ENCODE measurements around the gene MLC1. TPM values are rescaled to one million over a fixed set of nuclear protein-coding genes. Genes with fewer than 3 reads are reported as not detected.

Gene MLC1
- total and polyA plus RNA-seq, 4 donors, result 0.13 to 9.4 (median 0.33) TPM; not detected in 1

DNA sequence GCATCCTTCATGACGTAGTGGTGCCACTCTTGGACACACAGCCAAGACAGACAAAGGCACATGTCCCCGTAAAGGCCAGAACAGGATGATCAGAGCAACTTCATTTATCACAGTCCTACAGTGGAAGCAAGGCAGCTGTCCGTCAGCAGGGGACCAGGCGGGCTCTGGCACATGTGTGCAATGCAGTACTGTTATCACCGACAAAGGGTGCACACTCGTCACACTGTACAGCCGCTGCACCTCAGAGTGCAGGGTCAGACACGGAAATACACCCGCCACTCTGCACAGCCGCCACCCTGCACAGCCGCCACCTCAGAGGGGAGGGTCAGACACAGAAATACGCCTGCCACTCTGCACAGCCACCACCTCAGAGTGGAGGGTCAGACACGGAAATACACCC, 59.2 kb downstream of the MLC1 start (continued):
- TF ChIP-seq, protein P1, sequence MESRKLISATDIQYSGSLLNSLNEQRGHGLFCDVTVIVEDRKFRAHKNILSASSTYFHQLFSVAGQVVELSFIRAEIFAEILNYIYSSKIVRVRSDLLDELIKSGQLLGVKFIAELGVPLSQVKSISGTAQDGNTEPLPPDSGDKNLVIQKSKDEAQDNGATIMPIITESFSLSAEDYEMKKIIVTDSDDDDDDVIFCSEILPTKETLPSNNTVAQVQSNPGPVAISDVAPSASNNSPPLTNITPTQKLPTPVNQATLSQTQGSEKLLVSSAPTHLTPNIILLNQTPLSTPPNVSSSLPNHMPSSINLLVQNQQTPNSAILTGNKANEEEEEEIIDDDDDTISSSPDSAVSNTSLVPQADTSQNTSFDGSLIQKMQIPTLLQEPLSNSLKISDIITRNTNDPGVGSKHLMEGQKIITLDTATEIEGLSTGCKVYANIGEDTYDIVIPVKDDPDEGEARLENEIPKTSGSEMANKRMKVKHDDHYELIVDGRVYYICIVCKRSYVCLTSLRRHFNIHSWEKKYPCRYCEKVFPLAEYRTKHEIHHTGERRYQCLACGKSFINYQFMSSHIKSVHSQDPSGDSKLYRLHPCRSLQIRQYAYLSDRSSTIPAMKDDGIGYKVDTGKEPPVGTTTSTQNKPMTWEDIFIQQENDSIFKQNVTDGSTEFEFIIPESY (IDR thresholded peaks at IDR 0.05), result no peak
- TF ChIP-seq, protein P2, sequence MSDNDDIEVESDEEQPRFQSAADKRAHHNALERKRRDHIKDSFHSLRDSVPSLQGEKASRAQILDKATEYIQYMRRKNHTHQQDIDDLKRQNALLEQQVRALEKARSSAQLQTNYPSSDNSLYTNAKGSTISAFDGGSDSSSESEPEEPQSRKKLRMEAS (IDR thresholded peaks at IDR 0.05), result no peak
- TF ChIP-seq GABPA (IDR thresholded peaks at IDR 0.05 in 1 of 2, conservative IDR thresholded peaks at IDR 0.05 in 1 of 2) (no peak), FOXA2 (IDR thresholded peaks at IDR 0.05) (no peak), TAF1 (conservative IDR thresholded peaks at IDR 0.05) (no peak), HNF4A (conservative IDR thresholded peaks at IDR 0.05) (no peak), SP1 (IDR thresholded peaks at IDR 0.05) (no peak)

DNA sequence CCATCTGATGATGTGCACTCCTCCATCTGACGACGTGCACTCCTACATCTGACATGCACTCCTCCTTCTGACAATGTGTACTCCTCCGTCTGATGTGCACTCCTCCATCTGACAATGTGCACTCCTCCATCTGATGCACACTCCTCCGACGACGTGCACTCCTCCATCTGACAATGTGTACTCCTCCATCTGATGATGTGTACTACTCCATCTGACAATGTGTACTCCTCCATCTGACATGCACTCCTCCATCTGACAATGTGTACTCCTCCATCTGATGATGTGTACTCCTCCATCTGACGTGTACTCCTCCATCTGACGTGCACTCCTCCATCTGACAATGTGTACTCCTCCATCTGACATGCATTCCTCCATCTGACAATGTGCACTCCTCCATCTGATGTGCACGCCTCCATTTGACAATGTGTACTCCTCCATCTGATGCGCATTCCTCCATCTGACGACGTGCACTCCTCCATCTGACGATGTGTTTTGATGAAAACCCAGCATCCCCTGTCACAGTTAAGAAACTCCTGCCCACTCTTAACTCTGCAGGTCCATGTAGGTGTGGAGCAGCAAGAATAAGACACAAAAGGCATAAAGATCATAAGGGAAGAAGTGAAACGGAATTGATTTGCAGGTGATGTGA, 62.9 kb downstream of the MLC1 start:
- Histone ChIP-seq H3K4me1 (ENCODE audit: control insufficient read depth in 4 of 4, insufficient read depth in 4 of 4, low read length in 3 of 4) (no peaks in the 10 kb centered on the region), H3K27ac (ENCODE audit: low read depth in 1 of 2, low read length in 2 of 2) (no peak overlapping the region), H3K27me3 (ENCODE audit: control insufficient read depth in 4 of 4, insufficient read depth in 4 of 4, low read length in 3 of 4) (peaks cover 0 to 2% (median 0%) of the 10 kb centered on the region in 4 donors), H3K9ac (ENCODE audit: low read depth in 1 of 2, low read length in 2 of 2) (no peak overlapping the region), H3K36me3 (ENCODE audit: control insufficient read depth in 4 of 4, insufficient read depth in 3 of 4, low read depth in 1 of 4, low read length in 3 of 4) (no peaks in the 10 kb centered on the region), H3K4me3 (ENCODE audit: low read depth in 1 of 3, low read length in 3 of 3) (no peak overlapping the region), H3K9me3 (ENCODE audit: control insufficient read depth in 4 of 4, low read length in 3 of 4) (no peaks in the 10 kb centered on the region)
- DNase-seq (ENCODE audit: low spot score), result no peak
- TF ChIP-seq RAD21 (IDR thresholded peaks at IDR 0.05) (no peak), GABPA (IDR thresholded peaks at IDR 0.05 in 1 of 2, conservative IDR thresholded peaks at IDR 0.05 in 1 of 2) (no peak), YY1 (IDR thresholded peaks at IDR 0.05) (no peak), HNF4A (conservative IDR thresholded peaks at IDR 0.05) (no peak), FOXA2 (IDR thresholded peaks at IDR 0.05) (no peak), HNF4G (IDR thresholded peaks at IDR 0.05) (no peak)
- TF ChIP-seq, protein P2 (IDR thresholded peaks at IDR 0.05), result no peak
- TF ChIP-seq, protein P1 (IDR thresholded peaks at IDR 0.05), result no peak
- TF ChIP-seq, protein P3, sequence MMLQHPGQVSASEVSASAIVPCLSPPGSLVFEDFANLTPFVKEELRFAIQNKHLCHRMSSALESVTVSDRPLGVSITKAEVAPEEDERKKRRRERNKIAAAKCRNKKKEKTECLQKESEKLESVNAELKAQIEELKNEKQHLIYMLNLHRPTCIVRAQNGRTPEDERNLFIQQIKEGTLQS (IDR thresholded peaks at IDR 0.05), result no peak
- WGBS, result 92% methylated on average over 14 of the region's 14 CpGs

DNA sequence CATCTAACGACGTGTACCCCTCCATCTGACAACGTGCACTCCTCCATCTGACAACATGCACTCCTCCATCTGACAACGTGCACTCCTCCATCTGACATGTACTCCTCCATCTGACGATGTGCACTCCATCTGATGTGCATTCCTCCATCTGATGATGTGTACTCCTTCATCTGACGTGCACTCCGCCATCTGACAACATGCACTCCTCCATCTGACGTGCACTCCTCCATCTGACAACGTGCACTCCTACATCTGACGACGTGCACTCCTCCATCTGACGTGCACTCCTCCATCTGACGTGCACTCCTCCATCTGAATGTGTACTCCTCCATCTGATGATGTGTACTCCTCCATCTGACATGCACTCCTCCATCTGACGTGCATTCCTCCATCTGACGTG, 64.6 kb downstream of the MLC1 start:
- H3K9me3 ChIP-seq (ENCODE audit: control insufficient read depth in 4 of 4, low read length in 3 of 4), result no peaks in the 10 kb centered on the region
- no peaks in the 10 kb centered on the region for H3K4me1 ChIP-seq (ENCODE audit: control insufficient read depth in 4 of 4, insufficient read depth in 4 of 4, low read length in 3 of 4)
- WGBS, result 92% methylated on average over 15 of the region's 15 CpGs
- no peak overlapping the region for H3K9ac ChIP-seq (ENCODE audit: low read depth in 1 of 2, low read length in 2 of 2)
- H3K27ac ChIP-seq (ENCODE audit: low read depth in 1 of 2, low read length in 2 of 2), result no peak overlapping the region
- H3K27me3 ChIP-seq (ENCODE audit: control insufficient read depth in 4 of 4, insufficient read depth in 4 of 4, low read length in 3 of 4), result peaks cover 0 to 7% (median under 1%) of the 10 kb centered on the region in 4 donors
- H3K4me3 ChIP-seq (ENCODE audit: low read depth in 1 of 3, low read length in 3 of 3), result no peak overlapping the region
- no peak for DNase-seq (ENCODE audit: low spot score)
- H3K36me3 ChIP-seq (ENCODE audit: control insufficient read depth in 4 of 4, insufficient read depth in 3 of 4, low read depth in 1 of 4, low read length in 3 of 4), result no peaks in the 10 kb centered on the region
- TF ChIP-seq NR2F2 (IDR thresholded peaks at IDR 0.05) (no peak), FOXA1 (IDR thresholded peaks at IDR 0.05) (no peak), JUND (IDR thresholded peaks at IDR 0.05) (no peak), EGR1 (IDR thresholded peaks at IDR 0.05; ENCODE audit: low read depth in 2 of 2) (no peak), SP1 (IDR thresholded peaks at IDR 0.05) (no peak), TAF1 (conservative IDR thresholded peaks at IDR 0.05) (no peak), GABPA (IDR thresholded peaks at IDR 0.05 in 1 of 2, conservative IDR thresholded peaks at IDR 0.05 in 1 of 2) (no peak), FOXA2 (IDR thresholded peaks at IDR 0.05) (no peak), HNF4A (conservative IDR thresholded peaks at IDR 0.05) (no peak), HNF4G (IDR thresholded peaks at IDR 0.05) (no peak), RXRA (IDR thresholded peaks at IDR 0.05) (no peak), YY1 (IDR thresholded peaks at IDR 0.05) (no peak), RAD21 (IDR thresholded peaks at IDR 0.05) (no peak)
- TF ChIP-seq, protein P2 (IDR thresholded peaks at IDR 0.05), result no peak
- TF ChIP-seq, protein P1 (IDR thresholded peaks at IDR 0.05), result no peak
- TF ChIP-seq, protein P4, sequence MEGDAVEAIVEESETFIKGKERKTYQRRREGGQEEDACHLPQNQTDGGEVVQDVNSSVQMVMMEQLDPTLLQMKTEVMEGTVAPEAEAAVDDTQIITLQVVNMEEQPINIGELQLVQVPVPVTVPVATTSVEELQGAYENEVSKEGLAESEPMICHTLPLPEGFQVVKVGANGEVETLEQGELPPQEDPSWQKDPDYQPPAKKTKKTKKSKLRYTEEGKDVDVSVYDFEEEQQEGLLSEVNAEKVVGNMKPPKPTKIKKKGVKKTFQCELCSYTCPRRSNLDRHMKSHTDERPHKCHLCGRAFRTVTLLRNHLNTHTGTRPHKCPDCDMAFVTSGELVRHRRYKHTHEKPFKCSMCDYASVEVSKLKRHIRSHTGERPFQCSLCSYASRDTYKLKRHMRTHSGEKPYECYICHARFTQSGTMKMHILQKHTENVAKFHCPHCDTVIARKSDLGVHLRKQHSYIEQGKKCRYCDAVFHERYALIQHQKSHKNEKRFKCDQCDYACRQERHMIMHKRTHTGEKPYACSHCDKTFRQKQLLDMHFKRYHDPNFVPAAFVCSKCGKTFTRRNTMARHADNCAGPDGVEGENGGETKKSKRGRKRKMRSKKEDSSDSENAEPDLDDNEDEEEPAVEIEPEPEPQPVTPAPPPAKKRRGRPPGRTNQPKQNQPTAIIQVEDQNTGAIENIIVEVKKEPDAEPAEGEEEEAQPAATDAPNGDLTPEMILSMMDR (IDR thresholded peaks at IDR 0.05; ENCODE audit: low read depth, low read length, missing input control), result no peak
- TF ChIP-seq, protein P3 (IDR thresholded peaks at IDR 0.05), result no peak
